GM12878 (cell line): ENCODE results near the gene TUBB1.
A peak's percentile ranks its signal among the peaks of the same experiment; 100 is the strongest.

ENCODE experiments used
- CEBPB ChIP-seq, 2 experiments: fragments of 150-350 bp in 1 of 2; IDR thresholded peaks; 2 replicates each; pipeline ENCODE4 v1.6.1; 2012 to 2014; ENCODE audit warnings: low read depth in 2 of 2, low read length in 2 of 2, borderline replicate concordance in 1 of 2, inconsistent platforms in 1 of 2
- ETV6 ChIP-seq, 2 experiments: fragments of 450-650 bp in 1 of 2; IDR thresholded peaks in 1 of 2; conservative IDR thresholded peaks in 1 of 2; 2 replicates each; pipeline ENCODE4 v1.6.1; 2014; ENCODE audit warnings: antibody characterized with exemption in 1 of 2, borderline replicate concordance in 1 of 2, low read depth in 1 of 2, mild to moderate bottlenecking in 1 of 2, moderate library complexity in 1 of 2
- EZH2 ChIP-seq: IDR thresholded peaks from 2 replicates; pipeline ENCODE4 v1.6.1; 2012; ENCODE audit warnings: low read depth, mild to moderate bottlenecking, control low read depth, inconsistent platforms, low read length, borderline replicate concordance; ENCODE audit not compliant: control insufficient read depth
- JUND ChIP-seq: IDR thresholded peaks from 2 replicates; pipeline ENCODE4 v1.6.1; 2012; ENCODE audit warnings: low read depth, mild to moderate bottlenecking, low read length, improper control_type of control experiment, moderate library complexity
- POLR2A ChIP-seq: IDR thresholded peaks from 2 replicates; pipeline ENCODE4 v1.6.1; 2011; ENCODE audit warnings: low read depth, mild to moderate bottlenecking, low read length
- RELA ChIP-seq: fragments of 450-650 bp; IDR thresholded peaks from 2 replicates; pipeline ENCODE4 v1.8.0; 2014; ENCODE audit warnings: borderline replicate concordance; ENCODE audit not compliant: partially characterized antibody
- TF ChIP-seq, protein P1 (sequence below), 3 experiments: IDR thresholded peaks in 2 of 3; conservative IDR thresholded peaks in 1 of 3; 2 replicates each; pipeline ENCODE4 v1.5.1; 2011; ENCODE audit warnings: low read depth in 3 of 3, low read length in 3 of 3, mild to moderate bottlenecking in 3 of 3, control low read depth in 2 of 3, moderate library complexity in 2 of 3, inconsistent platforms in 1 of 3, mixed read lengths in 1 of 3; ENCODE audit not compliant: control insufficient read depth in 2 of 3, insufficient read depth in 1 of 3; ENCODE audit errors: extremely low read depth in 1 of 3
- TF ChIP-seq, protein P2 (sequence below): IDR thresholded peaks from 2 replicates; pipeline ENCODE4 v1.6.1; 2012; ENCODE audit warnings: low read depth, low read length, improper control_type of control experiment

GRCh38 chr20:59074456-59074855 is 55.2 kb downstream of the TUBB1 start:
- TF ChIP-seq ETV6 (conservative IDR thresholded peaks at IDR 0.05 in 1 of 2, IDR thresholded peaks at IDR 0.05 in 1 of 2; ENCODE audit: borderline replicate concordance in 1 of 2, low read depth in 1 of 2) (peak in 1 of 2 experiments; percentile 21; a peak in 1 of 4 replicates), RELA (no peak), EZH2 (no peak), JUND (no peak), POLR2A (no peak), CEBPB (IDR thresholded peaks at IDR 0.05; ENCODE audit: borderline replicate concordance in 1 of 2, low read depth in 2 of 2, low read length in 2 of 2) (no peak)
- TF ChIP-seq, protein P1, sequence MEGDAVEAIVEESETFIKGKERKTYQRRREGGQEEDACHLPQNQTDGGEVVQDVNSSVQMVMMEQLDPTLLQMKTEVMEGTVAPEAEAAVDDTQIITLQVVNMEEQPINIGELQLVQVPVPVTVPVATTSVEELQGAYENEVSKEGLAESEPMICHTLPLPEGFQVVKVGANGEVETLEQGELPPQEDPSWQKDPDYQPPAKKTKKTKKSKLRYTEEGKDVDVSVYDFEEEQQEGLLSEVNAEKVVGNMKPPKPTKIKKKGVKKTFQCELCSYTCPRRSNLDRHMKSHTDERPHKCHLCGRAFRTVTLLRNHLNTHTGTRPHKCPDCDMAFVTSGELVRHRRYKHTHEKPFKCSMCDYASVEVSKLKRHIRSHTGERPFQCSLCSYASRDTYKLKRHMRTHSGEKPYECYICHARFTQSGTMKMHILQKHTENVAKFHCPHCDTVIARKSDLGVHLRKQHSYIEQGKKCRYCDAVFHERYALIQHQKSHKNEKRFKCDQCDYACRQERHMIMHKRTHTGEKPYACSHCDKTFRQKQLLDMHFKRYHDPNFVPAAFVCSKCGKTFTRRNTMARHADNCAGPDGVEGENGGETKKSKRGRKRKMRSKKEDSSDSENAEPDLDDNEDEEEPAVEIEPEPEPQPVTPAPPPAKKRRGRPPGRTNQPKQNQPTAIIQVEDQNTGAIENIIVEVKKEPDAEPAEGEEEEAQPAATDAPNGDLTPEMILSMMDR (IDR thresholded peaks at IDR 0.05 in 2 of 3, conservative IDR thresholded peaks at IDR 0.05 in 1 of 3; ENCODE audit: control insufficient read depth in 2 of 3, extremely low read depth in 1 of 3, insufficient read depth in 1 of 3, low read depth in 3 of 3, low read length in 3 of 3) = no peak
- TF ChIP-seq, protein P2, sequence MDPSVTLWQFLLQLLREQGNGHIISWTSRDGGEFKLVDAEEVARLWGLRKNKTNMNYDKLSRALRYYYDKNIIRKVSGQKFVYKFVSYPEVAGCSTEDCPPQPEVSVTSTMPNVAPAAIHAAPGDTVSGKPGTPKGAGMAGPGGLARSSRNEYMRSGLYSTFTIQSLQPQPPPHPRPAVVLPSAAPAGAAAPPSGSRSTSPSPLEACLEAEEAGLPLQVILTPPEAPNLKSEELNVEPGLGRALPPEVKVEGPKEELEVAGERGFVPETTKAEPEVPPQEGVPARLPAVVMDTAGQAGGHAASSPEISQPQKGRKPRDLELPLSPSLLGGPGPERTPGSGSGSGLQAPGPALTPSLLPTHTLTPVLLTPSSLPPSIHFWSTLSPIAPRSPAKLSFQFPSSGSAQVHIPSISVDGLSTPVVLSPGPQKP = no peak
